Rectal smooth muscle tissue (tissue), 1 donor: ENCODE results near the gene CITED4.
A peak's percentile ranks its signal among the peaks of the same experiment; 100 is the strongest.

Experiments
- H3K27ac ChIP-seq: one replicate; pipeline ENCODE4 v1.7.0; 2013; ENCODE audit warnings: low read depth, low read length, inconsistent platforms
- H3K27me3 ChIP-seq: one replicate; pipeline ENCODE4 v1.7.0; 2013; ENCODE audit warnings: low read length; ENCODE audit not compliant: control insufficient read depth, insufficient read depth
- H3K36me3 ChIP-seq: one replicate; pipeline ENCODE4 v1.7.0; 2013; ENCODE audit warnings: low read length; ENCODE audit not compliant: control insufficient read depth, insufficient read depth
- H3K4me1 ChIP-seq: one replicate; pipeline ENCODE4 v1.7.0; 2013; ENCODE audit warnings: low read length; ENCODE audit not compliant: control insufficient read depth, insufficient read depth
- H3K4me3 ChIP-seq: one replicate; pipeline ENCODE4 v1.7.0; 2013; ENCODE audit warnings: low read length
- H3K9ac ChIP-seq: one replicate; pipeline ENCODE4 v1.7.0; 2013; ENCODE audit warnings: low read length

CITED4 gene

GRCh38 chr1:40823983-40824382 lies 38.2 kb downstream of the CITED4 start:
- H3K9ac ChIP-seq = no peak overlapping the region
- peaks cover 3% of the 10 kb centered on the region for H3K4me1 ChIP-seq

GRCh38 chr1:40823345-40823744 lies 38.8 kb downstream of the CITED4 start:
- peaks cover 2% of the 10 kb centered on the region for H3K36me3 ChIP-seq
- H3K27ac ChIP-seq = no peak overlapping the region
- no peak overlapping the region for H3K4me3 ChIP-seq
- no peak overlapping the region for H3K9ac ChIP-seq
- peaks cover 3% of the 10 kb centered on the region for H3K4me1 ChIP-seq
- no peaks in the 10 kb centered on the region for H3K27me3 ChIP-seq

More at GRCh38 chr1:40823983-40824382, 38.2 kb downstream of the CITED4 start:
- H3K27ac ChIP-seq = no peak overlapping the region
- H3K36me3 ChIP-seq = peaks cover 2% of the 10 kb centered on the region
- H3K4me3 ChIP-seq = no peak overlapping the region
- H3K27me3 ChIP-seq = no peaks in the 10 kb centered on the region

GRCh38 chr1:40822890-40823289 lies 39.3 kb downstream of the CITED4 start:
- Histone ChIP-seq H3K9ac (no peak overlapping the region), H3K27ac (no peak overlapping the region), H3K4me1 (peaks cover 3% of the 10 kb centered on the region), H3K4me3 (no peak overlapping the region), H3K27me3 (no peaks in the 10 kb centered on the region), H3K36me3 (peaks cover 2% of the 10 kb centered on the region)

DNA sequence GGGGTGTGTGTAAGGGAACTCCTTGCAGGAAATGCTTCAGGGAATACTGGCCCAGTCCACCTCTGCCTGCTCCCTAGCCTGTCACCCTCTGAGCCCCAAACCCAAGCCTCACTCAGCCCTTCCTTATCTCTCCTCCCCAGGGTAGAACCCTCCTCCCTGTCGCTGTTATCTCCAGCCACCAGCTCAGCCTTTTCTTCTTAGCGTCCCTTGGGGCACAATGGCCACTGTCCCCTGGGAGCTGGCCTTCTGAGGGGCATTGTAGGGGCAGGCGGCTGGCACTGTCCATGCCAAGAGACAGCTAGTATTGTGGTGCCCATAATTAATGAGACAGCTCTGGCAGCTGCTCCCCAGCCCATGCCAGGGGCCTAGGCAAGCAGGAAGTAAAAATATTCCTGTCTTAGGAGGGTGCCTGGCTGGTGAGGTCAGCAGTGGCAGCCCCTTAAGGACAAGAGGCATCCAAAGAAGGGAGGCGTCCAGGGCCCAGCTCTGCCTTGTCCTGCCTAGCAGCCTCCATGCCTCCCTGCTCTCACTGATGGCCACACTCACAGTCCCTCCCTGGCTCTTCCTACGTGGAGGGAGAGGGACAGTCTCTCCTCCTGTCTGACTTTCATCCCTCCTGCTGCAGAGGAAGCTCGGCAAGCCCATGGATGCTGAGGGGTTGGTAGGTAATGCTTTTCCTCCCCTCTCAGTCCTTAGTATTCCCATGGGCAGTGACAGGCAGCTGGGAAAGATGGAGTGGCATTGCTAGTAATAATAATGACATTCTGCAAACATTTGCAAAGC lies 41.1 kb downstream of the CITED4 start:
- Histone ChIP-seq H3K36me3 (peaks cover 2% of the 10 kb centered on the region), H3K9ac (no peak overlapping the region), H3K4me1 (peaks cover 3% of the 10 kb centered on the region), H3K27me3 (no peaks in the 10 kb centered on the region), H3K27ac (no peak overlapping the region), H3K4me3 (no peak overlapping the region)

- Histone ChIP-seq H3K27ac (no peak overlapping the region), H3K4me3 (no peak overlapping the region), H3K36me3 (peaks cover 2% of the 10 kb centered on the region), H3K9ac (no peak overlapping the region), H3K27me3 (no peaks in the 10 kb centered on the region), H3K4me1 (peaks cover 3% of the 10 kb centered on the region)
Measured at GRCh38 chr1:40820251-40820797, 41.8 kb downstream of the CITED4 start.

- H3K4me3 ChIP-seq = no peak overlapping the region
- H3K27ac ChIP-seq = no peak overlapping the region
- no peaks in the 10 kb centered on the region for H3K4me1 ChIP-seq
- H3K27me3 ChIP-seq = no peaks in the 10 kb centered on the region
- peaks cover 2% of the 10 kb centered on the region for H3K36me3 ChIP-seq
- no peak overlapping the region for H3K9ac ChIP-seq
Measured at GRCh38 chr1:40819101-40819500, 43.1 kb downstream of the CITED4 start.

DNA sequence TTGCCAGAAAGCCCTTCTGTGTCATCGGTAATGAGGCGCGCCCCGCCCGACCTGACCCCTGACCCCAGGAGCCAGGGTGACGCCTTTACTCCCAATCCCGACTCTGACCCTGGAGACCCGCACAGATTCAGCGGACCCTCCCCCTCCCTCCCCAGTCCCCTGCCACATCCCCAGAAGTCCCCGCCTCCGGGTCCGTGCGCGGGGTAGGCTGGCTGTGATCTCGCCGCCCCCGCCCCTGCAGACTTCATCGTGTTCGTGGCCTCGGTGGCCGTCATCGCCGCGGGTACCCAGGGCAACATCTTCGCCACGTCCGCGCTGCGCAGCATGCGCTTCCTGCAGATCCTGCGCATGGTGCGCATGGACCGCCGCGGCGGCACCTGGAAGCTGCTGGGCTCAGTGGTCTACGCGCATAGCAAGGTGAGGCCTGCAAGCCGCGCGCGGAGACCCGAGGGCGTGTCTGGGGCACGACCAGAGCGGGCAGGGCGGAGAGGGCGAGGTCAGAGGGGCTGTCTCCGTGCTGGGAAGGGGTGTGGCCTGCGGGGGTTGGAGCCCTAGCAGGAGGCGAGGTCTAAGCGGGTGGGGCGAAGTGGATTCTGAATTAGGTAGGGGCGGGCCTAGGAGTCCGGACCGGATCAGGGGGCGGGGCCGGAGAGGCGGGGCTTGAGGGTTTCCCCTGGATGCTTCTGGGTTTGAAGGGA lies 43.8 kb downstream of the CITED4 start:
- peaks cover 2% of the 10 kb centered on the region for H3K36me3 ChIP-seq
- no peaks in the 10 kb centered on the region for H3K4me1 ChIP-seq
- no peaks in the 10 kb centered on the region for H3K27me3 ChIP-seq
- peak overlapping the region; percentile 41 for H3K4me3 ChIP-seq
- H3K27ac ChIP-seq = no peak overlapping the region
- no peak overlapping the region for H3K9ac ChIP-seq

- H3K4me1 ChIP-seq = no peaks in the 10 kb centered on the region
- H3K4me3 ChIP-seq = peak overlapping the region; percentile 41
- no peaks in the 10 kb centered on the region for H3K27me3 ChIP-seq
- H3K9ac ChIP-seq = no peak overlapping the region
- H3K36me3 ChIP-seq = peaks cover 2% of the 10 kb centered on the region
- no peak overlapping the region for H3K27ac ChIP-seq
Measured at GRCh38 chr1:40817791-40818263, 44.3 kb downstream of the CITED4 start.

GRCh38 chr1:40815420-40815819 lies 46.7 kb downstream of the CITED4 start:
- Histone ChIP-seq H3K4me1 (no peaks in the 10 kb centered on the region), H3K36me3 (peaks cover 2% of the 10 kb centered on the region), H3K4me3 (no peak overlapping the region)

More at GRCh38 chr1:40815420-40815819, 46.7 kb downstream of the CITED4 start:
- H3K27ac ChIP-seq = no peak overlapping the region
- H3K27me3 ChIP-seq = no peaks in the 10 kb centered on the region
- H3K9ac ChIP-seq = no peak overlapping the region
